ENCODE measurements around the gene KIAA0319L. TPM values are rescaled to one million over a fixed set of nuclear protein-coding genes. Genes with fewer than 3 reads are reported as not detected.
A peak's percentile ranks its signal among the peaks of the same experiment; 100 is the strongest.

KIAA0319L gene
- total and polyA plus RNA-seq, 2 donors from 2014 or later = 30.3 to 73.0 TPM

DNA sequence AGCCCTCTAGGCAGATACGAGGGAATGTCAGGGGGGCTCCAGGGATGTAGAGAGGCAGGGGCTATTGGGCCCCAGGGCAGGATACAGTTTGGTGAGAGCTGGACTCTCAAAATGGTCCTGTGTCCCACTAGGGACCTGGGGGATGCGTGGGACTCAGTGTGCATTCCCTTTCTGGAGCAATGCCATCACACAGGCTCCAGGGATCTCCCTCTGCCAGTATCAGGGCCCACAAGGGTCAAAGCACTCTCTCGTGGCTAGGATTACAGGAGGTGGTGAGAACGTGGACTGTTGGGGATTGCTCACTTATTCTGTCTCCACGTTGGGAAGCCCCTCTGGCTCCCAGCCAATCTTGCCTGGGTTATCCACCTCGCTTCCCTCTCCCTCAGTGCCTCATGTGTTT, 25.8 kb downstream of the KIAA0319L start:
- Histone ChIP-seq H3K4me1 (ENCODE audit: control insufficient read depth in 2 of 3, insufficient read depth in 2 of 3, low read depth in 1 of 3, low read length in 3 of 3) (peaks cover 0 to 5% (median 0%) of the 10 kb centered on the region in 3 donors), H3K27ac (ENCODE audit: low read depth in 2 of 2, low read length in 2 of 2) (no peak overlapping the region), H3K27me3 (ENCODE audit: control insufficient read depth, insufficient read depth, low read length) (no peaks in the 10 kb centered on the region), H3K36me3 (ENCODE audit: control insufficient read depth in 2 of 3, insufficient read depth in 3 of 3, low read length in 3 of 3) (peaks cover 0 to 4% (median 2%) of the 10 kb centered on the region in 3 donors), H3K9ac (ENCODE audit: low read length in 3 of 3) (no peak overlapping the region), H3K9me3 (ENCODE audit: control insufficient read depth in 2 of 3, insufficient read depth in 1 of 3, low read length in 3 of 3) (no peaks in the 10 kb centered on the region), H3K4me3 (ENCODE audit: low read length in 3 of 3) (no peak overlapping the region)
- TF ChIP-seq, protein P1, sequence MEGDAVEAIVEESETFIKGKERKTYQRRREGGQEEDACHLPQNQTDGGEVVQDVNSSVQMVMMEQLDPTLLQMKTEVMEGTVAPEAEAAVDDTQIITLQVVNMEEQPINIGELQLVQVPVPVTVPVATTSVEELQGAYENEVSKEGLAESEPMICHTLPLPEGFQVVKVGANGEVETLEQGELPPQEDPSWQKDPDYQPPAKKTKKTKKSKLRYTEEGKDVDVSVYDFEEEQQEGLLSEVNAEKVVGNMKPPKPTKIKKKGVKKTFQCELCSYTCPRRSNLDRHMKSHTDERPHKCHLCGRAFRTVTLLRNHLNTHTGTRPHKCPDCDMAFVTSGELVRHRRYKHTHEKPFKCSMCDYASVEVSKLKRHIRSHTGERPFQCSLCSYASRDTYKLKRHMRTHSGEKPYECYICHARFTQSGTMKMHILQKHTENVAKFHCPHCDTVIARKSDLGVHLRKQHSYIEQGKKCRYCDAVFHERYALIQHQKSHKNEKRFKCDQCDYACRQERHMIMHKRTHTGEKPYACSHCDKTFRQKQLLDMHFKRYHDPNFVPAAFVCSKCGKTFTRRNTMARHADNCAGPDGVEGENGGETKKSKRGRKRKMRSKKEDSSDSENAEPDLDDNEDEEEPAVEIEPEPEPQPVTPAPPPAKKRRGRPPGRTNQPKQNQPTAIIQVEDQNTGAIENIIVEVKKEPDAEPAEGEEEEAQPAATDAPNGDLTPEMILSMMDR (IDR thresholded peaks at IDR 0.05; ENCODE audit: borderline replicate concordance, extremely low read depth, insufficient read depth) = no peak
- no peak for FAIRE-seq
- no peak for DNase-seq
- intact Hi-C loops (cut with DNase I) = no loop called here

DNA sequence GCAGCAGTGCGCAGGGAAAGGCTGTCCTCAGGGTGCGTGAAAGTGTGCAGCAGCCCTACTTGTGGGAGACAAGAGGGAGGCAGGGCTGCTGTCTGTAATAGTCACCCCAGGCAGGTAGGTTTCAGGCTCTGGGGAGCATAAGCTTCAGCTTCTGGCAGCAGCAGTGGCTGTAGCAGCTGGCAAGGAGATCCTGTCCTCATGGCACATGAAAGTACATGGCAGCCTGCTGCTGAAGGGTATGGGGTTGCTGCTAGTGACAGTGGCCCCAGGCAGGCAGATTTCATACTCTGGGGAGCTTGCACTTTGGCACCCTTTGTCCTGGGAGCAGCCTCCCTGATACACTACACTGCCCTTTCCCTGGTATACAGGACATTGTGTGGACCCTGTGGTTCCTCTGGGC, 26.3 kb downstream of the KIAA0319L start:
- FAIRE-seq = no peak
- intact Hi-C loops (cut with DNase I) = no loop called here
- TF ChIP-seq, protein P1 (IDR thresholded peaks at IDR 0.05; ENCODE audit: borderline replicate concordance, extremely low read depth, insufficient read depth) = no peak

DNA sequence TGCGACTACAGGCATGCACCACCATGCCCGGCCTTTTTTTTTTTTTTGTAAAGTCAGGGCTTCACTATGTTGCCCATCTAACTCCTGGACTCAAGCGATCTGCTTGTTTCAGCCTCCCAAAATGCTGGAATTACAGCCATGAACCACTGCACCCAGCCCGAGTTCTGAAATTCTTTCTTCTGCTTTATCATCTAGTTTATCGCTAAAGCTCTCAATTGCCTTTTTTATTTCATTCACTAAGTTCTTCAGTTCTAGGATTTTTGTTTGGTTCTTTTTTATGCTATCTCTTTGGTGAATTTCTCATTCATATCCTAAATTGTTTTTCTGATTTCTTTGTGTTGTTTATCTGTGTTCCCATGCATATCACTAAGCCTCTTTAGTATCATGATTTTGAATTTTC, 27.0 kb downstream of the KIAA0319L start:
- no peak overlapping the region for H3K9ac ChIP-seq (ENCODE audit: low read length in 3 of 3)
- no peaks in the 10 kb centered on the region for H3K9me3 ChIP-seq (ENCODE audit: control insufficient read depth in 2 of 3, insufficient read depth in 1 of 3, low read length in 3 of 3)
- TF ChIP-seq, protein P1 (IDR thresholded peaks at IDR 0.05; ENCODE audit: borderline replicate concordance, extremely low read depth, insufficient read depth) = no peak
- no peak overlapping the region for H3K27ac ChIP-seq (ENCODE audit: low read depth in 2 of 2, low read length in 2 of 2)
- H3K27me3 ChIP-seq (ENCODE audit: control insufficient read depth, insufficient read depth, low read length) = no peaks in the 10 kb centered on the region
- FAIRE-seq (no peak), DNase-seq (no peak)
- intact Hi-C loops (cut with DNase I) = no loop called here
- peaks cover 0 to 4% (median 2%) of the 10 kb centered on the region in 3 donors for H3K36me3 ChIP-seq (ENCODE audit: control insufficient read depth in 2 of 3, insufficient read depth in 3 of 3, low read length in 3 of 3)
- H3K4me1 ChIP-seq (ENCODE audit: control insufficient read depth in 2 of 3, insufficient read depth in 2 of 3, low read depth in 1 of 3, low read length in 3 of 3) = peaks cover 0 to 5% (median 0%) of the 10 kb centered on the region in 3 donors
- H3K4me3 ChIP-seq (ENCODE audit: low read length in 3 of 3) = no peak overlapping the region

More for the DNA sequence above, 26.3 kb downstream of the KIAA0319L start:
- Histone ChIP-seq H3K9ac (ENCODE audit: low read length in 3 of 3) (no peak overlapping the region), H3K36me3 (ENCODE audit: control insufficient read depth in 2 of 3, insufficient read depth in 3 of 3, low read length in 3 of 3) (peaks cover 0 to 4% (median 2%) of the 10 kb centered on the region in 3 donors), H3K4me1 (ENCODE audit: control insufficient read depth in 2 of 3, insufficient read depth in 2 of 3, low read depth in 1 of 3, low read length in 3 of 3) (peaks cover 0 to 5% (median 0%) of the 10 kb centered on the region in 3 donors), H3K9me3 (ENCODE audit: control insufficient read depth in 2 of 3, insufficient read depth in 1 of 3, low read length in 3 of 3) (no peaks in the 10 kb centered on the region), H3K27ac (ENCODE audit: low read depth in 2 of 2, low read length in 2 of 2) (no peak overlapping the region), H3K4me3 (ENCODE audit: low read length in 3 of 3) (no peak overlapping the region), H3K27me3 (ENCODE audit: control insufficient read depth, insufficient read depth, low read length) (no peaks in the 10 kb centered on the region)
- no peak for DNase-seq

- no peaks in the 10 kb centered on the region for H3K27me3 ChIP-seq (ENCODE audit: control insufficient read depth, insufficient read depth, low read length)
- DNase-seq (peak in 2 of 5 donors; percentile 56), FAIRE-seq (no peak)
- H3K4me3 ChIP-seq (ENCODE audit: low read length in 3 of 3) = no peak overlapping the region
- H3K9ac ChIP-seq (ENCODE audit: low read length in 3 of 3) = no peak overlapping the region
- intact Hi-C loops (cut with DNase I) = no loop called here
- no peaks in the 10 kb centered on the region for H3K36me3 ChIP-seq (ENCODE audit: control insufficient read depth in 2 of 3, insufficient read depth in 3 of 3, low read length in 3 of 3)
- H3K4me1 ChIP-seq (ENCODE audit: control insufficient read depth in 2 of 3, insufficient read depth in 2 of 3, low read depth in 1 of 3, low read length in 3 of 3) = peaks cover 0 to 4% (median 0%) of the 10 kb centered on the region in 3 donors
- no peaks in the 10 kb centered on the region for H3K9me3 ChIP-seq (ENCODE audit: control insufficient read depth in 2 of 3, insufficient read depth in 1 of 3, low read length in 3 of 3)
- TF ChIP-seq, protein P1 (IDR thresholded peaks at IDR 0.05; ENCODE audit: borderline replicate concordance, extremely low read depth, insufficient read depth) = no peak
- no peak overlapping the region for H3K27ac ChIP-seq (ENCODE audit: low read depth in 2 of 2, low read length in 2 of 2)
Observed at GRCh38 chr1:35524106-35524505, 33.1 kb downstream of the KIAA0319L start.

Data from kidney (tissue), 14 donors.